Stimulated activated CD8-positive, alpha-beta memory T cell treated with anti-CD3 and anti-CD28 coated beads, Interleukin-15, amount 100 ng/mL, for 24 hours (primary cell): ENCODE data around the gene WLS.

Source experiments
- DNase-seq: peaks from one replicate; pipeline ENCODE4 v3.0.0-alpha.2; 2020; ENCODE audit warnings: low read depth

The WLS gene

DNA sequence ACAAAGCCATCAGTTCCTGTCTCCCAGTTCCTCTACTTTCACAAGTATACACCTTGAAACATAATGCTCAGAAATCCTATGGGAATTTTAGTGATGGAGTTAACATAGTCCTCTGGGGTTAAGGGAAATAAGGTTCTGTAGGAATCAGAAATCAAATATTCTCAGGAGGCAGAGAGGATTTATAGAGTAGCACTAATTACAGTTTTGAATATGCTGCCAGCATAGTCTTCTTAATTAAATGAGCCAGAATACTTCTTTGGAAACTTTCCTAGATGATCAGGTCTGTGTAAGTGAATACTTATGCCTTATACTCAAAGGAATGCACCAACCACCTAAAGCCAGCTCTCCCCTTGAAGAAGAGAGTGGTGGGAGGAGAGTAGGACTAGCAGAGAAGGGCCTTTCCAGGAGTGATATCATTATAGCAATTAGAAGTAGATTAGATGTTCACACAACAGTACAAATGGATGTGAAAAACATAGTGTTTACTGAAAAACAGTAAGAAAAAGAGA lies 150.5 kb downstream of the WLS start:
- DNase-seq = no peak

DNA sequence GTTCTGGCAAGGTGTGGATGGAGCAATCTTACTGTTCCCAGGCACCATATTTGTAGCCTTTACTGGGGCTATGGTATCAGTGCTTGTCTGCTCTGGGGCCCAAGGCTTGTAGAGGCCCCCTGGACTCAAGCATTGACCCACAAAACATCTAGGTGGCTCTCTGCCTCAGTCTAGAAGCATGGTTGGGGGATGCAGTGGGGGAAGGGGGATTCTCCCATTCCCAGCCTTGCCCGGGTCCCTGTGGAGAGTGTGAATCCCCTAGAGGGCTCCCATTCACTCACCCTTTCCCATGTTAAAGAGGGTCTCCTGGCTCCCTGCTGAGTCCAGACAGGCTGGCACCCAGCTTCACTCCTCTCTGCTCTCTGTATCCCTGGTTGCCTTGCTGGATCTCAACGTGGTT lies 153.7 kb downstream of the WLS start:
- no peak for DNase-seq
